CD14-positive monocyte (primary cell): Measurements from ENCODE around the gene CNGA1. TPM values are rescaled to one million over a fixed set of nuclear protein-coding genes. Genes with fewer than 3 reads are reported as not detected.

Experiments used
- DNase-seq, 3 donors: peaks; one replicate each; pipeline ENCODE4 v3.0.0-alpha.2; 2011 to 2022
- H2AFZ ChIP-seq: 2 replicates; pipeline ENCODE4 v1.6.0; 2012; ENCODE audit warnings: mild to moderate bottlenecking, low read depth, low read length, inconsistent platforms; ENCODE audit not compliant: insufficient read depth, poor library complexity, severe bottlenecking
- H3K27ac ChIP-seq, 2 donors: 1 replicate in 1 of 2; 2 replicates in 1 of 2; pipeline ENCODE4 v1.5.1; 2012 to 2013; ENCODE audit warnings: low read length in 2 of 2, control low read depth in 1 of 2, inconsistent platforms in 1 of 2, low read depth in 1 of 2, mild to moderate bottlenecking in 1 of 2
- H3K27me3 ChIP-seq, 2 donors: one replicate each; pipeline versions ENCODE4 v1.6.0 to v1.6.1; 2011 to 2013; ENCODE audit warnings: low read length in 2 of 2; ENCODE audit not compliant: control insufficient read depth in 2 of 2, insufficient read depth in 2 of 2
- H3K36me3 ChIP-seq, 2 donors: replicated peaks in 1 of 2; 1 replicate in 1 of 2; 2 replicates in 1 of 2; pipeline versions ENCODE4 v1.5.1 to v1.6.1; 2012 to 2013; ENCODE audit warnings: low read length in 2 of 2, control low read depth in 1 of 2, inconsistent platforms in 1 of 2, mild to moderate bottlenecking in 1 of 2; ENCODE audit not compliant: insufficient read depth in 2 of 2, control insufficient read depth in 1 of 2
- H3K4me1 ChIP-seq, 2 donors: 1 replicate in 1 of 2; 2 replicates in 1 of 2; pipeline versions ENCODE4 v1.5.1 to v1.6.1; 2012 to 2013; ENCODE audit warnings: low read length in 2 of 2, control low read depth in 1 of 2, inconsistent platforms in 1 of 2, mild to moderate bottlenecking in 1 of 2, moderate library complexity in 1 of 2; ENCODE audit not compliant: insufficient read depth in 2 of 2, control insufficient read depth in 1 of 2
- H3K4me2 ChIP-seq: replicated peaks from 2 replicates; pipeline ENCODE3; 2012; ENCODE audit warnings: low read length, moderate library complexity, mild to moderate bottlenecking; ENCODE audit not compliant: poor library complexity, severe bottlenecking; ENCODE audit errors: extremely low read depth
- H3K4me3 ChIP-seq, 3 experiments: fragments of 200-600 bp in 1 of 3; sonication (generic) in 1 of 3; replicated peaks in 1 of 3; 1 replicate in 2 of 3; 2 replicates in 1 of 3; pipeline ENCODE4 v1.5.1; 2011 to 2013; ENCODE audit warnings: low read length in 3 of 3, mild to moderate bottlenecking in 3 of 3, control low read depth in 2 of 3, low read depth in 2 of 3, inconsistent platforms in 1 of 3, moderate library complexity in 1 of 3
- H3K79me2 ChIP-seq: 2 replicates; pipeline ENCODE4 v1.6.0; 2012; ENCODE audit warnings: mild to moderate bottlenecking, control low read depth, inconsistent platforms, low read length, moderate library complexity; ENCODE audit not compliant: insufficient read depth
- H3K9ac ChIP-seq: 2 replicates; pipeline ENCODE4 v1.6.0; 2017; ENCODE audit warnings: low read length, mild to moderate bottlenecking; ENCODE audit not compliant: insufficient read depth, poor library complexity, severe bottlenecking
- H3K9me3 ChIP-seq, 2 donors: replicated peaks in 1 of 2; 1 replicate in 1 of 2; 2 replicates in 1 of 2; pipeline versions ENCODE4 v1.5.1 to v1.6.1; 2012 to 2013; ENCODE audit warnings: low read length in 2 of 2, control low read depth in 1 of 2; ENCODE audit not compliant: control insufficient read depth in 1 of 2, insufficient read depth in 1 of 2
- H4K20me1 ChIP-seq: 2 replicates; pipeline ENCODE4 v1.6.0; 2012; ENCODE audit warnings: mild to moderate bottlenecking, low read length, control low read depth, moderate library complexity; ENCODE audit not compliant: insufficient read depth
- H3K27ac Mint-ChIP-seq, 7 donors: one replicate each; pipeline ENCODE4 v1.8.0; 2020; ENCODE audit warnings: mild to moderate bottlenecking in 7 of 7, mixed read lengths in 7 of 7, moderate library complexity in 6 of 7, inconsistent platforms in 2 of 7
- H3K27me3 Mint-ChIP-seq, 3 donors: one replicate each; pipeline ENCODE4 v1.8.0; 2021 to 2022; ENCODE audit warnings: low read depth in 3 of 3, mild to moderate bottlenecking in 3 of 3, mixed read lengths in 3 of 3, moderate library complexity in 3 of 3, inconsistent platforms in 1 of 3
- H3K36me3 Mint-ChIP-seq, 2 donors: one replicate each; pipeline ENCODE4 v1.8.0; 2020; ENCODE audit warnings: mixed read lengths in 2 of 2, inconsistent platforms in 1 of 2, mild to moderate bottlenecking in 1 of 2
- H3K4me1 Mint-ChIP-seq: one replicate; pipeline ENCODE4 v1.8.0; 2020; ENCODE audit warnings: mild to moderate bottlenecking, mixed read lengths
- H3K4me3 Mint-ChIP-seq, 2 donors: one replicate each; pipeline ENCODE4 v1.8.0; 2020; ENCODE audit warnings: mild to moderate bottlenecking in 2 of 2, mixed read lengths in 2 of 2, moderate library complexity in 1 of 2
- H3K9me3 Mint-ChIP-seq, 7 donors: one replicate each; pipeline ENCODE4 v1.8.0; 2020 to 2022; ENCODE audit warnings: mixed read lengths in 7 of 7, mild to moderate bottlenecking in 6 of 7, moderate library complexity in 6 of 7, inconsistent platforms in 2 of 7
- CTCF ChIP-seq: fragments of 200-600 bp; IDR thresholded peaks from one replicate; pipeline ENCODE4 v1.8.0; 2022; ENCODE audit warnings: antibody characterized with exemption, mild to moderate bottlenecking
- WGBS: methylation state at CpG from one replicate; pipeline ENCODE4 v1.1.5; 2013; ENCODE audit warnings: missing lambda C conversion rate; ENCODE audit not compliant: insufficient coverage; 5-methylcytosine and 5-hydroxymethylcytosine counted together
- intact Hi-C, 2 donors: fragments of 100-400 bp; cut with micrococcal nuclease; formaldehyde crosslinking; loops; one replicate each; pipeline versions ENCODE4 v1.15.0 to v1.15.1; 2023
- polyA plus RNA-seq, 3 donors: library from polyadenylated mRNA; depleted of rRNA in 1 of 3; unstranded in 2 of 3; stranded (reverse) in 1 of 3; fragments of 300-500 nt in 2 of 3; fragments of >200 nt in 1 of 3; fragmentation: Illumina TruSeq in 2 of 3; gene quantifications; 1 replicate in 2 of 3; 2 replicates in 1 of 3; pipeline ENCODE4 v1.2.3, GENCODE V29; 2012 to 2021

Gene CNGA1
- polyA plus RNA-seq, 3 donors, result not detected

GRCh38 chr4:48031802-48032525 lies 15.5 kb upstream of the CNGA1 start:
- H3K27ac ChIP-seq, result no peak overlapping the region
- H3K79me2 ChIP-seq, result no peaks in the 10 kb centered on the region
- no peaks in the 10 kb centered on the region for H3K27me3 ChIP-seq
- peaks cover 11 to 13% of the 10 kb centered on the region in 2 donors for H3K4me1 ChIP-seq
- H3K4me1 Mint-ChIP-seq, result peaks cover 19% of the 10 kb centered on the region
- H3K9ac ChIP-seq, result no peak overlapping the region
- H4K20me1 ChIP-seq, result no peaks in the 10 kb centered on the region
- peaks cover 0 to 2% (median 1%) of the 10 kb centered on the region in 3 donors for H3K27me3 Mint-ChIP-seq
- DNase-seq, result no peak
- H3K4me2 ChIP-seq, result no peak overlapping the region
- no peaks in the 10 kb centered on the region for H3K36me3 Mint-ChIP-seq
- H3K4me3 ChIP-seq, result no peak overlapping the region
- H3K27ac Mint-ChIP-seq, result peak overlapping the region in 1 of 7 donors; percentile 53
- H3K9me3 ChIP-seq, result no peaks in the 10 kb centered on the region
- TF ChIP-seq CTCF, result no peak
- no peak overlapping the region for H2AFZ ChIP-seq
- no peak overlapping the region for H3K4me3 Mint-ChIP-seq
- intact Hi-C loops, result loop anchor here in 1 of 2 donors (2.0 to 10.0 kb wide), 2 partner anchors 55 to 547 kb away; partner anchors contain the start of gene ATP10D
- H3K36me3 ChIP-seq, result no peaks in the 10 kb centered on the region
- WGBS, result 100% methylated on average over 1 of the region's 12 CpGs
- H3K9me3 Mint-ChIP-seq, result no peaks in the 10 kb centered on the region

GRCh38 chr4:48030470-48030869 lies 14.0 kb upstream of the CNGA1 start:
- peaks cover 0 to 3% of the 10 kb centered on the region in 2 donors for H3K4me1 ChIP-seq
- no peak overlapping the region for H3K4me3 ChIP-seq
- WGBS, result no CpG with 5 or more reads among the region's 3 CpGs
- intact Hi-C loops, result loop anchor here in 1 of 2 donors (10.0 kb wide), 1 partner anchor 546 kb away; the partner anchor contains the start of gene ATP10D
- no peak for DNase-seq
- H3K9me3 ChIP-seq, result no peaks in the 10 kb centered on the region
- Mint-ChIP-seq H3K9me3 (no peaks in the 10 kb centered on the region), H3K27me3 (peaks cover 1 to 2% (median 2%) of the 10 kb centered on the region in 3 donors), H3K36me3 (no peaks in the 10 kb centered on the region), H3K4me1 (peaks cover 8% of the 10 kb centered on the region), H3K4me3 (no peak overlapping the region), H3K27ac (peak overlapping the region in 1 of 7 donors; percentile 33)
- no peaks in the 10 kb centered on the region for H3K79me2 ChIP-seq
- H3K9ac ChIP-seq, result no peak overlapping the region
- no peaks in the 10 kb centered on the region for H4K20me1 ChIP-seq
- TF ChIP-seq CTCF, result no peak
- H3K4me2 ChIP-seq, result no peak overlapping the region
- H3K27ac ChIP-seq, result no peak overlapping the region
- no peaks in the 10 kb centered on the region for H3K36me3 ChIP-seq
- no peak overlapping the region for H2AFZ ChIP-seq
- H3K27me3 ChIP-seq, result no peaks in the 10 kb centered on the region
